Measurements from ENCODE around the gene HAUS6.
"Not testable (repeated sequence)": the region's sequence is repeated elsewhere in the genome, so short reads cannot be mapped to it uniquely, and the experiment has no call there.

HAUS6 gene

GRCh38 chr9:19127871-19128500 is 25.3 kb upstream of the HAUS6 start:
- DNase-seq = peak; percentile 54
- Mint-ChIP-seq H3K27ac (peak overlapping the region; percentile 98), H3K4me1 (peaks cover 61% of the 10 kb centered on the region), H3K27me3 (no peaks in the 10 kb centered on the region), H3K4me3 (peak overlapping the region; percentile 92), H3K9me3 (no peaks in the 10 kb centered on the region), H3K36me3 (peaks cover 25% of the 10 kb centered on the region)
- CTCF ChIA-PET = interaction anchor here (0.8 to 2.1 kb wide), 4 partner anchors 14 to 46 kb away, joined by 3 to 8 read pairs (median 3); no protein-coding TSS in a partner anchor

- Mint-ChIP-seq H3K27ac (peak overlapping the region; percentile 79), H3K27me3 (no peaks in the 10 kb centered on the region), H3K4me1 (peaks cover 62% of the 10 kb centered on the region), H3K9me3 (no peaks in the 10 kb centered on the region), H3K36me3 (peaks cover 53% of the 10 kb centered on the region), H3K4me3 (peak overlapping the region; percentile 56)
- CTCF ChIA-PET = interaction anchor here (0.6 to 1.2 kb wide), 2 partner anchors 50 to 1269 kb away, joined by 3 to 5 read pairs; no protein-coding TSS in a partner anchor
- DNase-seq = no peak
Measured at GRCh38 chr9:19124430-19124793, 21.7 kb upstream of the HAUS6 start.

DNA sequence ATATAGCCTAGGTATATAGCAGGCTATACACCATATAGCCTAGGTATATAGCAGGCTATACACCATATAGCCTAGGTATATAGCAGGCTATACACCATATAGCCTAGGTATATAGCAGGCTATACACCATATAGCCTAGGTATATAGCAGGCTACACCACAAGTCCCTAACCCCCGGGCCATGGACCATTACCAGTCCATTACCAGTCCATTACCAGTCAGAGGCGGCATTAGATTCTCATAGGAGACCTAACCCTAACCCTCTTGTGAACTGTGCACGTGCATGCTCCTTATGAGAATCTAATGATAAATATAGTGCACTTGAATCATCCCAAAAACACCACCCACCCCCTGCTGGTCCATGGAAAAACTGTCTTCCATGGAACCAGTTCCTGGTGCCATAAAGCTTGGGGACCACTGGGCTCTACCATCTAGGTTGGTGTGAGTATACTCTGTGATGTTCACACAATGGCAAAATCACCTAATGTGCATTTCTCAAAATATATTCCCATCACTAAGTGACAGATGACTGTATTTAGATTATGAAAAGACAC is 19.9 kb upstream of the HAUS6 start:
- H3K27me3 Mint-ChIP-seq = no peaks in the 10 kb centered on the region
- H3K9me3 Mint-ChIP-seq = no peaks in the 10 kb centered on the region
- no peak for DNase-seq
- H3K27ac Mint-ChIP-seq = peak overlapping the region; percentile 3
- peaks cover 46% of the 10 kb centered on the region for H3K4me1 Mint-ChIP-seq
- CTCF ChIA-PET = no interaction called here
- peaks cover 69% of the 10 kb centered on the region for H3K36me3 Mint-ChIP-seq
- no peak overlapping the region for H3K4me3 Mint-ChIP-seq

DNA sequence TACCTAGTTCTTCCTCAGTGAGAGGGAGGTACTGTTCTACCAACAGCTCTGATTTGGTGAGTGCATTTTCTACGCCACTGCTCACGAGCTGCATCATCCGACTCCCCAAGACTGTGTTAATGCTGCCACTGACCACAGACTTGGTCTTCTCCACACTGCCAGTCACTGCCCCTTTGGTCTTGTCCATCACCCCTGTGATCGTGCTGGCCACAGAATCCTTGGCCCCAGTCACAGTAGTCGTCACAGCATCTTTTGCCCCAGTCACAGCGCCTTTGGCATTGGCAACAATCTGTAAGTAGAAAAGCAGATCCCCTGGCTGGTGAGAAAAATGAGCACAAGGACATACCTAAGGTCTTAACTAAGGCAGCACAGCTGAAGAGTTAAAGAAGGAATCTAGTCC is 18.2 kb upstream of the HAUS6 start:
- CTCF ChIA-PET = interaction anchor here (0.7 to 1.2 kb wide), 2 partner anchors 35 to 53 kb away, joined by 4 to 5 read pairs; no protein-coding TSS in a partner anchor
- H3K9me3 Mint-ChIP-seq = no peaks in the 10 kb centered on the region
- no peak overlapping the region for H3K4me3 Mint-ChIP-seq
- peaks cover 40% of the 10 kb centered on the region for H3K4me1 Mint-ChIP-seq
- H3K27me3 Mint-ChIP-seq = no peaks in the 10 kb centered on the region
- peaks cover 80% of the 10 kb centered on the region for H3K36me3 Mint-ChIP-seq
- no peak for DNase-seq
- no peak overlapping the region for H3K27ac Mint-ChIP-seq

- Mint-ChIP-seq H3K27me3 (no peaks in the 10 kb centered on the region), H3K4me3 (no peak overlapping the region), H3K4me1 (peaks cover 34% of the 10 kb centered on the region), H3K27ac (peak overlapping the region; percentile 45), H3K36me3 (peaks cover 82% of the 10 kb centered on the region), H3K9me3 (no peaks in the 10 kb centered on the region)
- no peak for DNase-seq
- CTCF ChIA-PET = no interaction called here
Measured at GRCh38 chr9:19119801-19120440, 17.2 kb upstream of the HAUS6 start.

- H3K4me1 Mint-ChIP-seq = peaks cover 27% of the 10 kb centered on the region
- CTCF ChIA-PET = no interaction called here
- no peaks in the 10 kb centered on the region for H3K27me3 Mint-ChIP-seq
- H3K4me3 Mint-ChIP-seq = no peak overlapping the region
- peaks cover 80% of the 10 kb centered on the region for H3K36me3 Mint-ChIP-seq
- H3K9me3 Mint-ChIP-seq = no peaks in the 10 kb centered on the region
- no peak overlapping the region for H3K27ac Mint-ChIP-seq
- no peak for DNase-seq
Measured at GRCh38 chr9:19119246-19119645, 16.5 kb upstream of the HAUS6 start.

GRCh38 chr9:19117039-19117716 is 14.5 kb upstream of the HAUS6 start:
- no peak for DNase-seq
- H3K9me3 Mint-ChIP-seq = no peaks in the 10 kb centered on the region
- no peaks in the 10 kb centered on the region for H3K27me3 Mint-ChIP-seq
- peaks cover 7% of the 10 kb centered on the region for H3K4me1 Mint-ChIP-seq
- H3K27ac Mint-ChIP-seq = no peak overlapping the region
- no peak overlapping the region for H3K4me3 Mint-ChIP-seq
- CTCF ChIA-PET = no interaction called here
- H3K36me3 Mint-ChIP-seq = peaks cover 67% of the 10 kb centered on the region

DNA sequence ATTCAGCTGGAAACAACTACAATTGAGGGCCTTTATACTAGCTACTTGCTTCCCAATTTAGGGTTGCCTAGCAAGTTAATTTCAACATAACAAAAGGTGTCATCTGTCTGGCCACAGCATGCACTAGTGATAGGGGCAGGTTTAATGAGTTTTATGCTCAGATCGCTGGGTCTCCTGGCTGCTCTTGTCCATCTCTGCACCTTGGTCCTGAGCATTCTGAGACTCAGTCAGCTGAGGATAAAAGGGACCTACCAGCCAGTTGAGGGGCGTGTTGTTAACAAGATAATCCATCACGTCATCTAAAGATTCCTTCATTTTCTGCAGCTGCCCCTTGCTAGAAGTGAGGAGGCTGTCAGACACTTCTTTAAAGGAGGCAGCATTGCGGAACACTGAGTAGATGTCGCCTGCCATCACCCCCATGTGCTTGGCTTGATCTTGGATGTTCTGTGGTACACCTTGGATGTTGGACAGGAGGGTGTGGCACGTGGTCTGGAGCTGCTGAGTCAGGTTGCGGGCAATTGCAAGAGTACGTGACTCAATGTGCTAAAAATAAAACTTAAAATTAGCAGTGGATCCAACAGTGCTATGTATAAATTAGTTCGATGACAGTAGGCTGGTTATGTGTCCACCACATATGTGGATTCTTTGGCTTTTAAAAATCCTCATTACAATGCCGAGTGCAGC is 13.5 kb upstream of the HAUS6 start:
- Mint-ChIP-seq H3K4me1 (peaks cover 7% of the 10 kb centered on the region), H3K36me3 (peaks cover 62% of the 10 kb centered on the region), H3K27me3 (no peaks in the 10 kb centered on the region), H3K9me3 (no peaks in the 10 kb centered on the region), H3K4me3 (no peak overlapping the region), H3K27ac (no peak overlapping the region)
- CTCF ChIA-PET = no interaction called here
- no peak for DNase-seq

GRCh38 chr9:19114680-19115270 is 12.1 kb upstream of the HAUS6 start:
- Mint-ChIP-seq H3K4me3 (no peak overlapping the region), H3K4me1 (peaks cover 5% of the 10 kb centered on the region), H3K9me3 (no peaks in the 10 kb centered on the region), H3K27ac (no peak overlapping the region), H3K27me3 (no peaks in the 10 kb centered on the region), H3K36me3 (peaks cover 49% of the 10 kb centered on the region)
- no peak for DNase-seq
- CTCF ChIA-PET = no interaction called here

DNA sequence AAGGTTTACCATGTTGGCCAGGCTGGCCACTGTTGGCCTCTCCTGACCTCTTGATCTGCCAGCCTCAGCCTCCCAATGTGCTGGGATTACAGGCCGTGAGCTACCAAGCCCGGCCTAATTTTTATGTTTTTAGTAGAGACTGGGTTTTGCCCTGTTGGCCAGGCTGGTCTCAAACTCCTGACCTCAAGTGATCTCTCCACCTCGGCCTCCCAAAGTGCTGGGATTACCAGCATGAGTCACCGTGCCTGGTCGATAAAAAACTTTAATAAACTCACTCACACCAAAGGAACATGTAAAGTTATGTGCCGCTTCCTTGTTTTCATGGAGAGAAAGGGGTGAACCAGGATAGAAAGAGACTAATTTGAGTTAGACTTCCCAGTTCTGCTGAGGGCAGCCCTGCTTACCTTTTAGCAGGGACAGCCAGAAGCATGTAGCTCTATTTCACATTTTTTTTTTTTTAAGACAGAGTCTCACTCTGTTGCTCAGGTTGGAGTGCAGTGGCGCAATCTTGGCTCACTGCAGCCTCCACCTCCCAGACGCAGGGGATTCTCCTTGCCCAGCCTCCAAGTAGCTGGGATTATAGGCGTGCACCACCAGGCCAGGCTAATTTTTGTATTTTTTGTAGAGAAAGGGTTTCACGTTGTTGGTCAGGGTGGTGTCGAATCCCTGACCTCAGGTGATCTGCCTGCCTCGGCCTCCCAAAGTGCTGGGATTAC is 11.4 kb upstream of the HAUS6 start:
- Mint-ChIP-seq H3K27me3 (no peaks in the 10 kb centered on the region), H3K9me3 (no peaks in the 10 kb centered on the region), H3K27ac (no peak overlapping the region), H3K36me3 (peaks cover 42% of the 10 kb centered on the region), H3K4me3 (no peak overlapping the region), H3K4me1 (peaks cover 5% of the 10 kb centered on the region)
- CTCF ChIA-PET = no interaction called here
- no peak for DNase-seq

DNA sequence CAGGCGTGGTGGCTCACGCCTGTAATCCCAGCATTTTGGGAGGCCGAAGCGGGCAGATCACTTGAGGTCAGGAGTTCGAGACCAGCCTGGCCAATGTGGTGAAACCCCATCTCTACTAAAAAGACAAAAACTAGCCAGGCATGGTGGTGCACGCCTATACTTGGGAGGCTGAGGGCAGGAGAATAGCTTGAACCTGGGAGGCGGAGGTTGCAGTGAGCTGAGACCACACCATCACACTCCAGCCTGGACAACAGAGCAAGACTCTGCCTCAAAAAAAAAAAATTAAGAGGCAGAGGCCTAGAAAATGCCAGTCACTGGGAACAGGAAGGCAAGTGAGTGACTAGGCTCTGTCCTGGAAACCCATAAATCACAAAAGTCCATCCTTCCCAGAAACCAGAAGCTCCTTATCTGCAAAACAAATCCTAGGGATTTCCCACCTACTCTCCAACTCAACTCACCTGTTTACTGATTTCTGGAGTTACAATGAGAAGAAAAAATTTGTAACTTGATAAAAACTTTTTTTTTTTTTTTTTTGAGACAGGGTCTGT is 10.4 kb upstream of the HAUS6 start:
- CTCF ChIA-PET = interaction anchor here (0.6 to 1.5 kb wide), 4 partner anchors 8 to 1036 kb away, joined by 3 to 5 read pairs (median 4); no protein-coding TSS in a partner anchor
- H3K4me1 Mint-ChIP-seq, H3K27ac Mint-ChIP-seq, H3K4me3 Mint-ChIP-seq, H3K27me3 Mint-ChIP-seq, DNase-seq, H3K9me3 Mint-ChIP-seq: not testable (repeated sequence)
- H3K36me3 Mint-ChIP-seq = peaks cover 35% of the 10 kb centered on the region

GRCh38 chr9:19108038-19108437 is 5.3 kb upstream of the HAUS6 start:
- CTCF ChIA-PET = interaction anchor here (1.2 kb wide), 1 partner anchor 24 kb away, joined by 3 read pairs; no protein-coding TSS in a partner anchor
- peaks cover 3% of the 10 kb centered on the region for H3K4me1 Mint-ChIP-seq
- DNase-seq = no peak
- no peak overlapping the region for H3K4me3 Mint-ChIP-seq
- no peak overlapping the region for H3K27ac Mint-ChIP-seq
- peaks cover 6% of the 10 kb centered on the region for H3K36me3 Mint-ChIP-seq
- no peaks in the 10 kb centered on the region for H3K27me3 Mint-ChIP-seq
- H3K9me3 Mint-ChIP-seq = no peaks in the 10 kb centered on the region
